AG10803 (cell line): ENCODE data around the gene MRPL50.
"Not testable (repeated sequence)": the region's sequence is repeated elsewhere in the genome, so short reads cannot be mapped to it uniquely, and the experiment has no call there.

Experiments used
- DNase-seq: peaks from one replicate; pipeline ENCODE4 v3.0.0; 2010; ENCODE audit warnings: low read depth
- H3K4me3 ChIP-seq: 2 replicates; pipeline ENCODE4 v1.5.1; 2011; ENCODE audit warnings: mild to moderate bottlenecking, low read length, control low read depth
- TF ChIP-seq, protein P1 (sequence below): conservative IDR thresholded peaks from 2 replicates; pipeline ENCODE4 v1.5.1; 2011; ENCODE audit warnings: mild to moderate bottlenecking, low read length, control low read depth, inconsistent platforms

Gene MRPL50

DNA sequence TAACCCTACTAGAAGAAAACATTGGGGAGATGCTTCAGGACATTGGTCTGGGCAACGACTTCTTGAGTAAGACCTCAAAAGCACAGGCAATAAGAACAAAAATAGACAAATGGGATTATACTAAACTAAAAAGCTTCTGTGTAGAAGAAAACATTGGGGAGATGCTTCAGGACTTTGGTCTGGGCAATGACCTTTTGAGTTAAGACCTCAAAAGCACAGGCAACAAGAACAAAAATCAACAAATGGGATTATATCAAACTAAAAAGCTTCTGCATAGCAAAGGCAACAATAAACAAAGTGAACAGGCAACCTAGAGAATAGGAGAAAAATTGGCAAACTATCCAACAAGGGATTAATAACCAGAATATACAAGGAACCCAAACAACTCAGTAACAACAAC, 3.7 kb downstream of the MRPL50 start:
- H3K4me3 ChIP-seq = no peak overlapping the region
- TF ChIP-seq, protein P1, sequence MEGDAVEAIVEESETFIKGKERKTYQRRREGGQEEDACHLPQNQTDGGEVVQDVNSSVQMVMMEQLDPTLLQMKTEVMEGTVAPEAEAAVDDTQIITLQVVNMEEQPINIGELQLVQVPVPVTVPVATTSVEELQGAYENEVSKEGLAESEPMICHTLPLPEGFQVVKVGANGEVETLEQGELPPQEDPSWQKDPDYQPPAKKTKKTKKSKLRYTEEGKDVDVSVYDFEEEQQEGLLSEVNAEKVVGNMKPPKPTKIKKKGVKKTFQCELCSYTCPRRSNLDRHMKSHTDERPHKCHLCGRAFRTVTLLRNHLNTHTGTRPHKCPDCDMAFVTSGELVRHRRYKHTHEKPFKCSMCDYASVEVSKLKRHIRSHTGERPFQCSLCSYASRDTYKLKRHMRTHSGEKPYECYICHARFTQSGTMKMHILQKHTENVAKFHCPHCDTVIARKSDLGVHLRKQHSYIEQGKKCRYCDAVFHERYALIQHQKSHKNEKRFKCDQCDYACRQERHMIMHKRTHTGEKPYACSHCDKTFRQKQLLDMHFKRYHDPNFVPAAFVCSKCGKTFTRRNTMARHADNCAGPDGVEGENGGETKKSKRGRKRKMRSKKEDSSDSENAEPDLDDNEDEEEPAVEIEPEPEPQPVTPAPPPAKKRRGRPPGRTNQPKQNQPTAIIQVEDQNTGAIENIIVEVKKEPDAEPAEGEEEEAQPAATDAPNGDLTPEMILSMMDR = no peak
- no peak for DNase-seq

DNA sequence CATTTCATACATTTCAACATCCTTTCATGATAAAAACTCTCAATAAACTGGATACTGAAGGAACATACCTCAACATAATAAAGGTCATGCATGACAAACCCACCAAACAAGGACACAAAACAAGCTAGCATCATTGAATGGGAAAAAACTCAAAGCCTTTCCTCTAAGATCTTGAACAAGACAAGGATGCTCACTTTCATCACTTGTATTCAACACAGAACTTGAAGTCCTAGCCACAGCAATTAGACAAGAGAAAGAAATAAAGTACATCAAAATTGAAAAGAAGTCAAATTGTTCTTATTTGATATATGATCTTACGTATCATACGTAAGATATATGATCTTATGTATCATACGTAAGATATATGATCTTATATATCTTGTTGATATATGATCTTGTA, 5.3 kb downstream of the MRPL50 start:
- H3K4me3 ChIP-seq = no peak overlapping the region
- no peak for DNase-seq
- TF ChIP-seq, protein P1 = no peak

DNA sequence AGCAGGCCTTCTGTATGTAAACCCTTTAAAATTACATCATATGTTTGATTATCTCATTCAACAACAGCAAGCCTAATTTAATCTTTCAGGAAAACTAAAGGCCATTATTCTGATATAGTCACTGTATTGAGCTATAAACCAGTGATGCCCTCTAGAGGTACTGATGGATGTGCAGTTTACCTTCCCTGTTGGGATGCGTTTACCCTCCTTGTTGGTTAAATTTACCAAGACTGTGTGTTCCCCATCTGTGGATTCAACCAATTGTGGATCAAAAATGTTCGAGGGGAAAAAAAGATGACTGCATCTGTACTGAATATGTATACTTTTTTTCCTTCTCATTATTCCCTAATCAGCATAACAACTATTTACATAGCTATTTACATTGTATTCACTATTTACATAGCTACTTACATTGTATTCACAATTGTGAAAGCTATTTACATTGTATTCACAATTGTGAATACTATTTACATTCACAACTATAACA, 9.9 kb downstream of the MRPL50 start:
- TF ChIP-seq, protein P1 = peak; percentile 46

DNA sequence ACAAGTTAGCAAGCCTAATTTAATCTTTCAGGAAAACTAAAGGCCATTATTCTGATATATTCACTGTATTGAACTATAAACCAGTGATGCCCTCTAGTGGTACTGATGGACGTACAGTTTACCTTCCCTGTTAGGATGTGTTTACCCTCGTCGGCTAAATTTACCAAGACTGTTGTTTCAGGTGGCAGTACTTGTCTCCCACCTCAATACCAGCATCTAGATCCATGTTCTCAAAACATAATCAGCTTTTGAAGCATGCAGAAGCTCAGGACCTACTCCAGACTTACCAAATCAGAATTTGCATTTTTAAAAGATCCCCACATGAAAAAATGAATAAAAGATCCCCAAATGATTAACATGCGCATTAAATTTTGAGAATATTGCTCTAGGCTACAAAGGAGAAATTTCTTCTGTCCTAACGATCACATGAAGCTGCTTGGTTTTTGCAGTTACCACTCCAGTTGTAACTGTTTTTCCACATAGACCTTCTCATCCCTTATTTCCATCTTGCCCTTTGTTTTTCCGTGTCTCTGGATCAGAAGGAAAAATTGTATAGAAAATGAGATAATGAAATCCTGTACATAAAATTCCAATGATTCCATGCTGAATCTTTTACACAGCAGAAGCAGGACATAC, 10.4 kb downstream of the MRPL50 start:
- H3K4me3 ChIP-seq = no peak overlapping the region
- peak; percentile 53 for DNase-seq
- TF ChIP-seq, protein P1 = peak; percentile 84

More for the DNA sequence above, 9.9 kb downstream of the MRPL50 start:
- no peak overlapping the region for H3K4me3 ChIP-seq
- no peak for DNase-seq

DNA sequence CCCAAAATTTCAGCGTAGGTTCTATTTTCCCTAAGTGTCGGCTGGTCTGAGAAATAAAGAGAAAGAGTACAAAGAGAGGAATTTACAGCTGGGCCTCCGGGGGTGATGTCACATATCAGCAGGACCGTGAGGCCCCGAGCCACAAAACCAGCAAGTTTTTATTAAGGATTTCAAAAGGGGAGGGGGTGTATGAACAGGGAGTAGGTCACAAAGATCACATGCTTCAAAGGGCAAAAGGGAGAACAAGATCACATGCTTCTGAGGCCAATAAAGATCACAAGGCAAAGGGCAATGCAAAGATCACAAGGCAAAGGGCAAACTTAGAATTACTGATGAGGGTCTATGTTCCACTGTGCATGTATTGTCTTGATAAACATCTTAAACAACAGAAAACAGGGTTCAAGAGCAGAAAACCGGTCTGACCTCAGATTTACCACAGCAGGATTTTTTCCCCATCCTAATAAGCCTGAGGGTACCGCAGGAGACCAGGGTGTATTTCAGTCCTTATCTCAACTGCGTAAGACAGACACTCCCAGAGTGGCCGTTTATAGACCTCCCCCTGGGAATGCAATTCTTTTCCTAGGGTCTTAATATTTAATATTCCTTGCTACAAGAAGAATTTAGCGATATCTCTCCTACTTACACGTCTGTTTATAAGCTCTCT, 13.4 kb downstream of the MRPL50 start, which contains the start of gene BAAT:
BAAT (minus strand) TSS at position 134 of the 664 bp plus-strand sequence. CDS start 13,602 bp downstream, outside the sequence.
- DNase-seq, H3K4me3 ChIP-seq: not testable (repeated sequence)

DNA sequence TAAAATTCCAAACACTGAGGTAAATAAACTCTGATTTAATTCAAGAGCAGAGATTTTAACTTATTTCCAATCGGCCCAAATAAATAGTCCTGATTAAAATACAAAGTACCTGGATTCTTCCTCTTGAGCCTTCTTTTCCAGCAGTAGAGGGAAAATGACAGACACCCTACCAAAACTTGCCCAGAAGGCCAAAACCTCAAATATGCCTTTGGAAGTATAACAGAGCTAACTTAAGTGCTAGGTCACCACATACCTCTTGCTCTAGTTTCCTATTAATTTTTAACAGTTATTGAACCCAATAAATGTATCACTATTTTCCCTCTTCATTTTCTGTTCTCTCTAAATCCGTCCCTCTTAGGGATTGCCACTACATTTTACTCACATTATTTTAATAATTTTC, 15.1 kb downstream of the MRPL50 start:
- no peak overlapping the region for H3K4me3 ChIP-seq
- peak; percentile 23 for DNase-seq
- TF ChIP-seq, protein P1 = no peak

DNA sequence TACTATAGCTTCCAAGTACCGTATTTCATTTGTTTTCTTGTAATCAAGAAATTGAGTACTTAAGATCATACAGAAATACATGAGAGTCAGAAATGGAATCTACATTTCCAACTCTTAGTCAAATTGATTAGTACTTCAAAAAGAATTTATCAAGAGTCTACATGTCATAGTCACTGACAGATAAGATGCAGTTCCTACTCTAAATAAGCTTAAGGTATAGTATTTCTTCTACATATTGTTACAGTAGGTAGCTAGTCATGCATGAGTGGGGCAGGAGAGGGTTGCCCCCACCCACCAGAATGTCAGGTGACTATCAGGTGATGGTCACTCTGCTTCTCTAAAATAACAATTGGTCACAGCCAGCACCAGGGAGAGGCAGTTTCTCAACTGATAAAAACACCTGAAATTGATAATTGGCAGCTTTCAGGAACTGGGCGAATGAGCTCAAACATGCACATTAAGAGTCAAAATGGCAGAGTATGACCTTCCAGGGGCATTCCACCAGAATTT, 16.5 kb downstream of the MRPL50 start:
- no peak overlapping the region for H3K4me3 ChIP-seq
- no peak for DNase-seq

More for the DNA sequence above, 16.5 kb downstream of the MRPL50 start:
- TF ChIP-seq, protein P1 = no peak
